ENCODE measurements around the gene SP7.
A peak's percentile ranks its signal among the peaks of the same experiment; 100 is the strongest.
"Not testable (repeated sequence)": the region's sequence is repeated elsewhere in the genome, so short reads cannot be mapped to it uniquely, and the experiment has no call there.

Gene SP7

GRCh38 chr12:53374277-53374676 lies 38.1 kb upstream of the SP7 start:
- H3K27me3 ChIP-seq (ENCODE audit: insufficient read depth, low read length); H3K36me3 ChIP-seq (ENCODE audit: insufficient read depth, low read length); H3K27ac ChIP-seq (ENCODE audit: low read depth, low read length); H3K4me3 ChIP-seq (ENCODE audit: low read depth, low read length); H3K79me2 ChIP-seq (ENCODE audit: control insufficient read depth, insufficient read depth, low read length, unreplicated experiment): not testable (repeated sequence)
- H2AFZ ChIP-seq (ENCODE audit: low read length, unreplicated experiment): peak overlapping the region; percentile 99
- peaks cover 27% of the 10 kb centered on the region for H3K4me1 ChIP-seq (ENCODE audit: control insufficient read depth, insufficient read depth, low read length, unreplicated experiment)

- Histone ChIP-seq H2AFZ (ENCODE audit: low read length, unreplicated experiment) (peak overlapping the region; percentile 99), H3K27ac (ENCODE audit: low read depth, low read length) (peak overlapping the region; percentile 25), H3K4me1 (ENCODE audit: control insufficient read depth, insufficient read depth, low read length, unreplicated experiment) (peaks cover 22% of the 10 kb centered on the region)
- not testable (repeated sequence) for H3K27me3 ChIP-seq (ENCODE audit: insufficient read depth, low read length); H3K79me2 ChIP-seq (ENCODE audit: control insufficient read depth, insufficient read depth, low read length, unreplicated experiment); H3K4me3 ChIP-seq (ENCODE audit: low read depth, low read length); H3K36me3 ChIP-seq (ENCODE audit: insufficient read depth, low read length)
These were observed 37.5 kb upstream of the SP7 start for GRCh38 chr12:53373554-53374133.

- peak overlapping the region; percentile 9; the same call in 1 of the 2 replicates for H3K4me3 ChIP-seq (ENCODE audit: low read depth, low read length)
- peak overlapping the region; percentile 52 for H3K27ac ChIP-seq (ENCODE audit: low read depth, low read length)
These were observed 29.2 kb upstream of the SP7 start for GRCh38 chr12:53365245-53365904.

GRCh38 chr12:53361638-53362037 lies 25.5 kb upstream of the SP7 start:
- not testable (repeated sequence) for H2AFZ ChIP-seq (ENCODE audit: low read length, unreplicated experiment); H3K4me1 ChIP-seq (ENCODE audit: control insufficient read depth, insufficient read depth, low read length, unreplicated experiment); H3K36me3 ChIP-seq (ENCODE audit: insufficient read depth, low read length); H3K4me3 ChIP-seq (ENCODE audit: low read depth, low read length); H3K27me3 ChIP-seq (ENCODE audit: insufficient read depth, low read length); H3K27ac ChIP-seq (ENCODE audit: low read depth, low read length); H3K79me2 ChIP-seq (ENCODE audit: control insufficient read depth, insufficient read depth, low read length, unreplicated experiment)

More at GRCh38 chr12:53365245-53365904, 29.2 kb upstream of the SP7 start:
- Histone ChIP-seq H3K27me3 (ENCODE audit: insufficient read depth, low read length) (no peaks in the 10 kb centered on the region), H3K4me1 (ENCODE audit: control insufficient read depth, insufficient read depth, low read length, unreplicated experiment) (peaks cover 10% of the 10 kb centered on the region), H3K36me3 (ENCODE audit: insufficient read depth, low read length) (no peaks in the 10 kb centered on the region), H2AFZ (ENCODE audit: low read length, unreplicated experiment) (no peak overlapping the region), H3K79me2 (ENCODE audit: control insufficient read depth, insufficient read depth, low read length, unreplicated experiment) (no peaks in the 10 kb centered on the region)

- Histone ChIP-seq H3K4me1 (ENCODE audit: control insufficient read depth, insufficient read depth, low read length, unreplicated experiment) (no peaks in the 10 kb centered on the region), H3K4me3 (ENCODE audit: low read depth, low read length) (no peak overlapping the region), H2AFZ (ENCODE audit: low read length, unreplicated experiment) (no peak overlapping the region), H3K27ac (ENCODE audit: low read depth, low read length) (no peak overlapping the region), H3K36me3 (ENCODE audit: insufficient read depth, low read length) (no peaks in the 10 kb centered on the region), H3K79me2 (ENCODE audit: control insufficient read depth, insufficient read depth, low read length, unreplicated experiment) (no peaks in the 10 kb centered on the region), H3K27me3 (ENCODE audit: insufficient read depth, low read length) (no peaks in the 10 kb centered on the region)
These were observed 22.8 kb upstream of the SP7 start for GRCh38 chr12:53358836-53359419.

GRCh38 chr12:53355121-53355520 lies 19.0 kb upstream of the SP7 start:
- no peak overlapping the region for H3K27ac ChIP-seq (ENCODE audit: low read depth, low read length)
- no peak overlapping the region for H2AFZ ChIP-seq (ENCODE audit: low read length, unreplicated experiment)

GRCh38 chr12:53353257-53353655 lies 17.1 kb upstream of the SP7 start:
- Histone ChIP-seq H3K4me3 (ENCODE audit: low read depth, low read length) (no peak overlapping the region), H3K27ac (ENCODE audit: low read depth, low read length) (no peak overlapping the region), H2AFZ (ENCODE audit: low read length, unreplicated experiment) (no peak overlapping the region), H3K27me3 (ENCODE audit: insufficient read depth, low read length) (no peaks in the 10 kb centered on the region), H3K79me2 (ENCODE audit: control insufficient read depth, insufficient read depth, low read length, unreplicated experiment) (no peaks in the 10 kb centered on the region), H3K36me3 (ENCODE audit: insufficient read depth, low read length) (no peaks in the 10 kb centered on the region), H3K4me1 (ENCODE audit: control insufficient read depth, insufficient read depth, low read length, unreplicated experiment) (no peaks in the 10 kb centered on the region)

More at GRCh38 chr12:53355121-53355520, 19.0 kb upstream of the SP7 start:
- H3K4me1 ChIP-seq (ENCODE audit: control insufficient read depth, insufficient read depth, low read length, unreplicated experiment): no peaks in the 10 kb centered on the region
- no peaks in the 10 kb centered on the region for H3K27me3 ChIP-seq (ENCODE audit: insufficient read depth, low read length)
- H3K79me2 ChIP-seq (ENCODE audit: control insufficient read depth, insufficient read depth, low read length, unreplicated experiment): no peaks in the 10 kb centered on the region
- no peaks in the 10 kb centered on the region for H3K36me3 ChIP-seq (ENCODE audit: insufficient read depth, low read length)
- H3K4me3 ChIP-seq (ENCODE audit: low read depth, low read length): no peak overlapping the region

GRCh38 chr12:53352331-53353256 lies 16.4 kb upstream of the SP7 start:
- no peaks in the 10 kb centered on the region for H3K4me1 ChIP-seq (ENCODE audit: control insufficient read depth, insufficient read depth, low read length, unreplicated experiment)
- H3K79me2 ChIP-seq (ENCODE audit: control insufficient read depth, insufficient read depth, low read length, unreplicated experiment): no peaks in the 10 kb centered on the region
- H3K4me3 ChIP-seq (ENCODE audit: low read depth, low read length): no peak overlapping the region
- H2AFZ ChIP-seq (ENCODE audit: low read length, unreplicated experiment): no peak overlapping the region
- H3K27ac ChIP-seq (ENCODE audit: low read depth, low read length): no peak overlapping the region
- H3K27me3 ChIP-seq (ENCODE audit: insufficient read depth, low read length): no peaks in the 10 kb centered on the region
- no peaks in the 10 kb centered on the region for H3K36me3 ChIP-seq (ENCODE audit: insufficient read depth, low read length)

GRCh38 chr12:53347905-53348304 lies 11.8 kb upstream of the SP7 start:
- H3K4me1 ChIP-seq (ENCODE audit: control insufficient read depth, insufficient read depth, low read length, unreplicated experiment): peaks cover 11% of the 10 kb centered on the region
- H3K36me3 ChIP-seq (ENCODE audit: insufficient read depth, low read length): no peaks in the 10 kb centered on the region
- no peak overlapping the region for H2AFZ ChIP-seq (ENCODE audit: low read length, unreplicated experiment)
- no peak overlapping the region for H3K4me3 ChIP-seq (ENCODE audit: low read depth, low read length)
- no peaks in the 10 kb centered on the region for H3K27me3 ChIP-seq (ENCODE audit: insufficient read depth, low read length)
- H3K79me2 ChIP-seq (ENCODE audit: control insufficient read depth, insufficient read depth, low read length, unreplicated experiment): no peaks in the 10 kb centered on the region
- H3K27ac ChIP-seq (ENCODE audit: low read depth, low read length): no peak overlapping the region

- Histone ChIP-seq H3K4me1 (ENCODE audit: control insufficient read depth, insufficient read depth, low read length, unreplicated experiment) (peaks cover 11% of the 10 kb centered on the region), H3K27me3 (ENCODE audit: insufficient read depth, low read length) (no peaks in the 10 kb centered on the region), H3K36me3 (ENCODE audit: insufficient read depth, low read length) (no peaks in the 10 kb centered on the region), H3K27ac (ENCODE audit: low read depth, low read length) (no peak overlapping the region), H3K79me2 (ENCODE audit: control insufficient read depth, insufficient read depth, low read length, unreplicated experiment) (no peaks in the 10 kb centered on the region), H3K4me3 (ENCODE audit: low read depth, low read length) (no peak overlapping the region), H2AFZ (ENCODE audit: low read length, unreplicated experiment) (no peak overlapping the region)
These were observed 10.3 kb upstream of the SP7 start for GRCh38 chr12:53346491-53346890.

Measured in ACC112 (cell line).